CD14-positive monocyte (primary cell): ENCODE measurements around the gene SLC25A11. TPM values are rescaled to one million over a fixed set of nuclear protein-coding genes. Genes with fewer than 3 reads are reported as not detected.

Experiments
- DNase-seq, 3 donors: peaks; one replicate each; pipeline ENCODE4 v3.0.0-alpha.2; 2011 to 2022
- H2AFZ ChIP-seq: 2 replicates; pipeline ENCODE4 v1.6.0; 2012; ENCODE audit warnings: mild to moderate bottlenecking, low read depth, low read length, inconsistent platforms; ENCODE audit not compliant: insufficient read depth, poor library complexity, severe bottlenecking
- H3K27ac ChIP-seq, 2 donors: 1 replicate in 1 of 2; 2 replicates in 1 of 2; pipeline ENCODE4 v1.5.1; 2012 to 2013; ENCODE audit warnings: low read length in 2 of 2, control low read depth in 1 of 2, inconsistent platforms in 1 of 2, low read depth in 1 of 2, mild to moderate bottlenecking in 1 of 2
- H3K27me3 ChIP-seq, 2 donors: one replicate each; pipeline versions ENCODE4 v1.6.0 to v1.6.1; 2011 to 2013; ENCODE audit warnings: low read length in 2 of 2; ENCODE audit not compliant: control insufficient read depth in 2 of 2, insufficient read depth in 2 of 2
- H3K36me3 ChIP-seq, 2 donors: replicated peaks in 1 of 2; 1 replicate in 1 of 2; 2 replicates in 1 of 2; pipeline versions ENCODE4 v1.5.1 to v1.6.1; 2012 to 2013; ENCODE audit warnings: low read length in 2 of 2, control low read depth in 1 of 2, inconsistent platforms in 1 of 2, mild to moderate bottlenecking in 1 of 2; ENCODE audit not compliant: insufficient read depth in 2 of 2, control insufficient read depth in 1 of 2
- H3K4me1 ChIP-seq, 2 donors: 1 replicate in 1 of 2; 2 replicates in 1 of 2; pipeline versions ENCODE4 v1.5.1 to v1.6.1; 2012 to 2013; ENCODE audit warnings: low read length in 2 of 2, control low read depth in 1 of 2, inconsistent platforms in 1 of 2, mild to moderate bottlenecking in 1 of 2, moderate library complexity in 1 of 2; ENCODE audit not compliant: insufficient read depth in 2 of 2, control insufficient read depth in 1 of 2
- H3K4me2 ChIP-seq: replicated peaks from 2 replicates; pipeline ENCODE3; 2012; ENCODE audit warnings: low read length, moderate library complexity, mild to moderate bottlenecking; ENCODE audit not compliant: poor library complexity, severe bottlenecking; ENCODE audit errors: extremely low read depth
- H3K4me3 ChIP-seq, 3 experiments: fragments of 200-600 bp in 1 of 3; sonication (generic) in 1 of 3; replicated peaks in 1 of 3; 1 replicate in 2 of 3; 2 replicates in 1 of 3; pipeline ENCODE4 v1.5.1; 2011 to 2013; ENCODE audit warnings: low read length in 3 of 3, mild to moderate bottlenecking in 3 of 3, control low read depth in 2 of 3, low read depth in 2 of 3, inconsistent platforms in 1 of 3, moderate library complexity in 1 of 3
- H3K79me2 ChIP-seq: 2 replicates; pipeline ENCODE4 v1.6.0; 2012; ENCODE audit warnings: mild to moderate bottlenecking, control low read depth, inconsistent platforms, low read length, moderate library complexity; ENCODE audit not compliant: insufficient read depth
- H3K9ac ChIP-seq: 2 replicates; pipeline ENCODE4 v1.6.0; 2017; ENCODE audit warnings: low read length, mild to moderate bottlenecking; ENCODE audit not compliant: insufficient read depth, poor library complexity, severe bottlenecking
- H3K9me3 ChIP-seq, 2 donors: replicated peaks in 1 of 2; 1 replicate in 1 of 2; 2 replicates in 1 of 2; pipeline versions ENCODE4 v1.5.1 to v1.6.1; 2012 to 2013; ENCODE audit warnings: low read length in 2 of 2, control low read depth in 1 of 2; ENCODE audit not compliant: control insufficient read depth in 1 of 2, insufficient read depth in 1 of 2
- H4K20me1 ChIP-seq: 2 replicates; pipeline ENCODE4 v1.6.0; 2012; ENCODE audit warnings: mild to moderate bottlenecking, low read length, control low read depth, moderate library complexity; ENCODE audit not compliant: insufficient read depth
- H3K27ac Mint-ChIP-seq, 7 donors: one replicate each; pipeline ENCODE4 v1.8.0; 2020; ENCODE audit warnings: mild to moderate bottlenecking in 7 of 7, mixed read lengths in 7 of 7, moderate library complexity in 6 of 7, inconsistent platforms in 2 of 7
- H3K27me3 Mint-ChIP-seq, 3 donors: one replicate each; pipeline ENCODE4 v1.8.0; 2021 to 2022; ENCODE audit warnings: low read depth in 3 of 3, mild to moderate bottlenecking in 3 of 3, mixed read lengths in 3 of 3, moderate library complexity in 3 of 3, inconsistent platforms in 1 of 3
- H3K36me3 Mint-ChIP-seq, 2 donors: one replicate each; pipeline ENCODE4 v1.8.0; 2020; ENCODE audit warnings: mixed read lengths in 2 of 2, inconsistent platforms in 1 of 2, mild to moderate bottlenecking in 1 of 2
- H3K4me1 Mint-ChIP-seq: one replicate; pipeline ENCODE4 v1.8.0; 2020; ENCODE audit warnings: mild to moderate bottlenecking, mixed read lengths
- H3K4me3 Mint-ChIP-seq, 2 donors: one replicate each; pipeline ENCODE4 v1.8.0; 2020; ENCODE audit warnings: mild to moderate bottlenecking in 2 of 2, mixed read lengths in 2 of 2, moderate library complexity in 1 of 2
- H3K9me3 Mint-ChIP-seq, 7 donors: one replicate each; pipeline ENCODE4 v1.8.0; 2020 to 2022; ENCODE audit warnings: mixed read lengths in 7 of 7, mild to moderate bottlenecking in 6 of 7, moderate library complexity in 6 of 7, inconsistent platforms in 2 of 7
- WGBS: methylation state at CpG from one replicate; pipeline ENCODE4 v1.1.5; 2013; ENCODE audit warnings: missing lambda C conversion rate; ENCODE audit not compliant: insufficient coverage; 5-methylcytosine and 5-hydroxymethylcytosine counted together
- intact Hi-C, 2 donors: fragments of 100-400 bp; cut with micrococcal nuclease; formaldehyde crosslinking; loops; one replicate each; pipeline versions ENCODE4 v1.15.0 to v1.15.1; 2023
- polyA plus RNA-seq, 3 donors: library from polyadenylated mRNA; depleted of rRNA in 1 of 3; unstranded in 2 of 3; stranded (reverse) in 1 of 3; fragments of 300-500 nt in 2 of 3; fragments of >200 nt in 1 of 3; fragmentation: Illumina TruSeq in 2 of 3; gene quantifications; 1 replicate in 2 of 3; 2 replicates in 1 of 3; pipeline ENCODE4 v1.2.3, GENCODE V29; 2012 to 2021
- TF ChIP-seq, protein P1 (sequence below): fragments of 200-600 bp; IDR thresholded peaks from one replicate; pipeline ENCODE4 v1.8.0; 2022; ENCODE audit warnings: antibody characterized with exemption, mild to moderate bottlenecking

SLC25A11 gene
- polyA plus RNA-seq, 3 donors: 65.2 to 138 (median 111) TPM

DNA sequence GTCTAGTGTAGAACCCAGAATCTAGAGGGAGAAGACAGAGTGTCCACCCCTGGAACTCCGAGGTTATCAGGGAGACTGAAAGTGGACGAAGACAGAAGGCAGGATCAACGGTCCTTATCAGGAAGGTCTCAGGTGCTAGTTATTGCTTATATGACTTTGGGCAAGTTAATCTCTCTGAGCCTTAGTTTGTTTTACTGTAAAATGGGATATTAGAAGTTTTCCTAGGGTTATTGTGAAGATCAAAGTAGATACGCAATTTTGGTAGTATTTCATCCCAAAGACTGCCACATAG is 1.4 kb upstream of the SLC25A11 start:
- Histone ChIP-seq H3K4me1 (peaks cover 68 to 74% of the 10 kb centered on the region in 2 donors), H3K27ac (peak overlapping the region in 1 of 2 donors; percentile 94), H3K27me3 (no peaks in the 10 kb centered on the region), H3K4me2 (peak overlapping the region; percentile 89), H3K4me3 (peak overlapping the region; percentile 76 to 94 (median 78)), H3K79me2 (peaks cover 84% of the 10 kb centered on the region), H2AFZ (no peak overlapping the region), H3K9ac (peak overlapping the region; percentile 89), H3K36me3 (peaks cover 46 to 60% of the 10 kb centered on the region in 2 donors), H4K20me1 (peaks cover 73% of the 10 kb centered on the region), H3K9me3 (no peaks in the 10 kb centered on the region)
- Mint-ChIP-seq H3K27me3 (peaks cover 0 to 4% (median 0%) of the 10 kb centered on the region in 3 donors), H3K9me3 (no peaks in the 10 kb centered on the region), H3K4me1 (peaks cover 71% of the 10 kb centered on the region), H3K27ac (peak overlapping the region; percentile 95 to 98 (median 97)), H3K4me3 (peak overlapping the region; percentile 90 to 96), H3K36me3 (peaks cover 60 to 66% of the 10 kb centered on the region in 2 donors)
- TF ChIP-seq, protein P1, sequence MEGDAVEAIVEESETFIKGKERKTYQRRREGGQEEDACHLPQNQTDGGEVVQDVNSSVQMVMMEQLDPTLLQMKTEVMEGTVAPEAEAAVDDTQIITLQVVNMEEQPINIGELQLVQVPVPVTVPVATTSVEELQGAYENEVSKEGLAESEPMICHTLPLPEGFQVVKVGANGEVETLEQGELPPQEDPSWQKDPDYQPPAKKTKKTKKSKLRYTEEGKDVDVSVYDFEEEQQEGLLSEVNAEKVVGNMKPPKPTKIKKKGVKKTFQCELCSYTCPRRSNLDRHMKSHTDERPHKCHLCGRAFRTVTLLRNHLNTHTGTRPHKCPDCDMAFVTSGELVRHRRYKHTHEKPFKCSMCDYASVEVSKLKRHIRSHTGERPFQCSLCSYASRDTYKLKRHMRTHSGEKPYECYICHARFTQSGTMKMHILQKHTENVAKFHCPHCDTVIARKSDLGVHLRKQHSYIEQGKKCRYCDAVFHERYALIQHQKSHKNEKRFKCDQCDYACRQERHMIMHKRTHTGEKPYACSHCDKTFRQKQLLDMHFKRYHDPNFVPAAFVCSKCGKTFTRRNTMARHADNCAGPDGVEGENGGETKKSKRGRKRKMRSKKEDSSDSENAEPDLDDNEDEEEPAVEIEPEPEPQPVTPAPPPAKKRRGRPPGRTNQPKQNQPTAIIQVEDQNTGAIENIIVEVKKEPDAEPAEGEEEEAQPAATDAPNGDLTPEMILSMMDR: no peak
- no peak for DNase-seq
- WGBS: 39% methylated on average over 3 of the region's 4 CpGs
- intact Hi-C loops: loop anchor here in 1 of 2 donors (2.0 kb wide), 1 partner anchor 26 kb away; the partner anchor contains the start of gene SPAG7

DNA sequence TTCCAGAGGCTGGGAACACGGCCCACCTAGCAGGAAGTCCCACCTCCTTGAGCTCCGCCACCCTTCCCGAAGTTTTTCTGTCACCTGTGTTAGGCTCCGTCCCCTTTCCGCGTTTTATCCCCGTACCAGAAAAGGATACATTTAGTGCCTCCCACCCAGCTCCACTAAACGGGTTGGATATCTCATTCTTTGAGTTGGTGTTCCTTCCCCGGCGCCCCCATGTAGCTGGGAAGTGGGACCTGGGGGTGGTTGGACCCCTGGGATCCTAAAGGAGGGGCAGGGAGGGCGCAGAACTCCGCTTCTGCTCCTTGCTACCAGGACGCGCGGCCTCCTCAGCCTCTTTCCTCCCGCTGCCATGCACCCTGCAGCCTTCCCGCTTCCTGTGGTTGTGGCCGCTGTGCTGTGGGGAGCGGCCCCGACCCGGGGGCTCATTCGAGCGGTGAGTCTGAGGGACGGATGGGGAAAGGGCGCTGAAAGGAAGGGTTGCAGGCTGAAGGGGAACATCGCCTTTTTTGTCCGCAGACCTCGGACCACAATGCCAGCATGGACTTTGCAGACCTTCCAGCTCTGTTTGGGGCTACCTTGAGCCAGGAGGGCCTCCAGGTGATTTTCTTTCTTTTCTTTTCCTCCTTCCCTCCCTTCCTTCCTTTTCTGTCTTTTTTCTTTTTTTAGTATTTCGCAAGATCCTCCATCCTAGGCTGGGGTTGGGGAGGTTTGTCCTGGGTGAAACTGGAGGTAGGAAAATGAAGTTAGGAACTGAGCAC is 891 bp upstream of the SLC25A11 start:
- Mint-ChIP-seq H3K9me3 (no peaks in the 10 kb centered on the region), H3K27ac (peak overlapping the region; percentile 95 to 98 (median 97)), H3K27me3 (peaks cover 0 to 4% (median 0%) of the 10 kb centered on the region in 3 donors), H3K4me1 (peaks cover 69% of the 10 kb centered on the region), H3K4me3 (peak overlapping the region; percentile 90 to 96), H3K36me3 (peaks cover 60 to 66% of the 10 kb centered on the region in 2 donors)
- Histone ChIP-seq H3K4me3 (peak overlapping the region; percentile 76 to 94 (median 78)), H3K36me3 (peaks cover 41 to 56% of the 10 kb centered on the region in 2 donors), H3K9ac (peak overlapping the region; percentile 89), H2AFZ (peak overlapping the region; percentile 90), H4K20me1 (peaks cover 68% of the 10 kb centered on the region), H3K27me3 (no peaks in the 10 kb centered on the region), H3K79me2 (peaks cover 79% of the 10 kb centered on the region), H3K27ac (peak overlapping the region; percentile 94), H3K9me3 (no peaks in the 10 kb centered on the region), H3K4me2 (peak overlapping the region; percentile 89), H3K4me1 (peaks cover 62 to 69% of the 10 kb centered on the region in 2 donors)
- WGBS: under 1% methylated on average over 22 of the region's 29 CpGs
- intact Hi-C loops: loop anchor here in 1 of 2 donors (2.0 kb wide), 1 partner anchor 26 kb away; the partner anchor contains the start of gene SPAG7
- TF ChIP-seq, protein P1: no peak
- DNase-seq: no peak
